HG03139 (cell line): ENCODE measurements around the gene ITGA2.
"Not testable (repeated sequence)": the region's sequence is repeated elsewhere in the genome, so short reads cannot be mapped to it uniquely, and the experiment has no call there.

ENCODE experiments used
- ATAC-seq: cut with Tn5 transposase; IDR thresholded peaks from one replicate; pipeline ENCODE4 v1.9.1; 2021; ENCODE audit not compliant: unreplicated experiment

The ITGA2 gene

GRCh38 chr5:53095931-53096525, 106.9 kb downstream of the ITGA2 start:
- ATAC-seq = peak; percentile 64

GRCh38 chr5:53099546-53099945, 110.4 kb downstream of the ITGA2 start:
- no peak for ATAC-seq

DNA sequence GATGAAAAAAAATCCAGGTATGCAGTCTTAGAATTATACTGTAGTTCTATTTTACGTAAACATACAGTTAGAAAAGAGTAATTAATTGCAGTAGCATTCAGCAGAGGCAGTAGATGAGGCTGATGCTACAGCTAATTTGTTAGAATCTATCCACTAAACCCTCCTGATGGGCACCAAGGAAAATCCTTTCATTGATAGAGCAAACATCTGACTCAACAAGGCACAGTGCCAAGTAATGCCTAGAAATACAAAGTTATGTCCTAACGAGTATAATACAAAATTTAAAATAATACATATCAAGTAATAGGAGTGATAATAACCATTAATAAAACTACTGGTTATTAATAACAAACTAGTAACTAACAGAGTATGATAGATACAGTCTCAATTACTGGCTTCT, 111.5 kb downstream of the ITGA2 start:
- no peak for ATAC-seq

GRCh38 chr5:53105611-53106300, 116.6 kb downstream of the ITGA2 start:
- no peak for ATAC-seq

- ATAC-seq = peak; percentile 1
Measured at GRCh38 chr5:53109056-53109442, 119.9 kb downstream of the ITGA2 start.

- ATAC-seq = peak; percentile 96
Measured at GRCh38 chr5:53109443-53110127, 120.4 kb downstream of the ITGA2 start, which contains the start of gene MOCS2. Gene MOCS2 (minus strand): TSS chr5:53109757. CDS start chr5:53107174, 2,583 bp downstream.

DNA sequence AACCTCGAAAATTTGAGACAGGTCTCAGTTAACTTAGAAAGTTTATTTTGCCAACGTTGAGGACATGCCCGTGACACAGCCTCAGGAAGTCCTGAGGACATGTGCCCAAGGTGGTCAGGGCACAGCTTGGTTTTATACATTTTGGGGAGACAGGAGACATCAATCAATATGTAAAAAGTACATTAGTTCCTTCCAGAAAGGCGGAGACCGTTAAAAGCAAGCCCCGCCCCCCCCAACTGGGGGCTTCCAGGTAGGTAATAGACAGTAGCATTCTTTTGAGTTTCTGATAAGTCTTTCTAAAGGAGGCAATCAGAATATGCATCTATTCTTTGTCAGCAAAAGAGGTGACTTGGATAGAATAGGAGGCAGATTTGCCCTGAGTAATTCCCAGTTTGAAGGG, 121.0 kb downstream of the ITGA2 start:
- peak; percentile 4 for ATAC-seq

GRCh38 chr5:53111139-53111538, 122.0 kb downstream of the ITGA2 start:
- no peak for ATAC-seq

DNA sequence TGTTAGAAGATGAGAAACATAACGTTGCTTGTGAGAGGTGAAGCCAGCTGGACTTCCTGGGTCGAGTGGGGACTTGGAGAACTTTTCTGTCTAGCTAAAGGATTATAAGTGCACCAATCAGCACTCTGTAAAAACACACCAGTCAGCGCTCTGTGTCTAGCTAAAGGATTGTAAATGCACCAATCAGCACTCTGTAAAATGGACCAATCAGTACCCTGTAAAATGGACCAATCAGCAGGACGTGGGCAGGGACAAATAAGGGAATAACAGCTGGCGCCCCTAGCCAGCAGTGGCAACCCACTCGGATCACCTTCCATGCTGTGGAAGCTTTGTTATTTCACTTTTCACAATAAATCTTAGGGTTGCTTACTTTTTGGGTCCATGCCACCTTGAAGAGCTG, 123.2 kb downstream of the ITGA2 start:
- ATAC-seq = not testable (repeated sequence)

DNA sequence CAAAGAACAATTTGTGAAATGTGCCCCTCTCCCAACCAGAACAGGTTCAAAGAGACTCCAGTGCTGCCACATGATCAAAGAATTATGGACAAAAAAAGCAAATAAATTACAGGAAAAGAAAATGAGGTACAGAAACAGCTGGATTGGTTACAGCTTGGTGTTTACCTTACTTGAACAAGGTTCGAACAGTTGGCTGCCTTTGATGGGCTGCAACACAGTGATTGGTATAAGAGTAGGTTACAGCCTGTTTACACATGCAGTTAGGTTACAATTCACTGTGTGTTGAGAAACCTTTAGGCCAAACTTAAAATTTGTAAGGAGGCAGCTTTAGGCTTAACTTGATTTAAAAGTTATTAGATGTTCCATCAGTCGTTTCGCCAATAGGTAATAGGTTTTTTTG, 123.8 kb downstream of the ITGA2 start:
- no peak for ATAC-seq

DNA sequence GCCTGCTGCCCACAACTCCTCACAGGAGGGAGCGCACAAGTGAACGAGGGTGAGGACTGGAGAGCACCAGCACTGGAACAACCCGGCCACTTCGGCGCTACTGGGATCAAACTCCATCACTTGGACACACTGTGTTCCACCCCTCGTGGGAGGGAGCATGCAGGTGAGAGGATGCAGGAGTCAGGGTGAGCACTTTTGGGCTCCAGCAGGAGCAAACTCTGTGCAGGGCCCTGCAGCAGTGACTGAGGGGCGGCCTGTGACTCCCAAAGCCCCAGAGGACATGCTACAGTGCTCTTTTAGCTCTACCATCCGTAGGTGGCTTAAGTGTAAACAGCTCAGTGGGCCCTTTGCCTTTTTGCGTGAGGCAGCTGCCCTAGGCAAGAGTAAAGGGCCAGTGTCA, 124.8 kb downstream of the ITGA2 start:
- no peak for ATAC-seq

DNA sequence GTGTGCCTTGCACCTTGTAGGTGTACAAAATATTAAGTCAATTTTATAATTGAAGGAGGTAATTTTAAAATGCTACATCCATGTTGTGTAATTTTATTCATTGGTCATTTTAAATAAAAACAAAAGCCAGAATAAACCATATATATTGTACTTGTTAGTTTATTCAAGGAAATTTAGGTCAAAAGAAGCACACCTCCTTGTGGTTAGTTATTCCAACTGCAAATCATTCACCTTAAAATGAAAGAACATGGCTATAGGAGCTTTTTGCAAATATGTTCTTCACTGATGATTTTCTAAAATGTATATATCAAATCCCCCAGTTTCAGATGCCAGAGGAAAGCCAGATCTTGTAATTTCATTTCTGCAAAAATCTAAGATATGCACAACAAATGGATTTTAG, 125.8 kb downstream of the ITGA2 start:
- no peak for ATAC-seq

DNA sequence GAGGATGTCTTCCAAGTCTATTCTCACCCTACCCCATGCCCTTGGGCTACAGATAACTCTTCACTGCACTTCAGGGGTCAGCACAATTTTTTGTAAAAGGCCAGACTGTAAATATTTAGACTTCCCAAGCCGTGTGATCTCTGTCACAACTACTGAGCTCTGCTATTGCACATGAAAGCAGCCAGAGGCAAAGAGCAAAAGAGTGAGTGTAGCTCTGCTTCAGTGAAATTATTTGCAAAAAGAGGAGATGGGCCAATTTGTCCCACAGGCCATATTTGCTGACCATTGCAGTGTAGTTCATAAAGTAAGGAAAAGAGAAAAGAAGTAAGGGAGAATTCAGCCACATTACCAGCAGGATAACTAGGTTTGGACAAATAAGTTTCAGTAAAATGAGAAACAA, 127.4 kb downstream of the ITGA2 start:
- ATAC-seq = no peak

GRCh38 chr5:53118879-53119278, 129.7 kb downstream of the ITGA2 start:
- no peak for ATAC-seq

- no peak for ATAC-seq
Measured at GRCh38 chr5:53120165-53120564, 131.0 kb downstream of the ITGA2 start.

GRCh38 chr5:53123702-53124101, 134.6 kb downstream of the ITGA2 start:
- no peak for ATAC-seq

- no peak for ATAC-seq
Measured at GRCh38 chr5:53126521-53126920, 137.4 kb downstream of the ITGA2 start.

GRCh38 chr5:53127107-53127506, 138.0 kb downstream of the ITGA2 start:
- ATAC-seq = no peak

DNA sequence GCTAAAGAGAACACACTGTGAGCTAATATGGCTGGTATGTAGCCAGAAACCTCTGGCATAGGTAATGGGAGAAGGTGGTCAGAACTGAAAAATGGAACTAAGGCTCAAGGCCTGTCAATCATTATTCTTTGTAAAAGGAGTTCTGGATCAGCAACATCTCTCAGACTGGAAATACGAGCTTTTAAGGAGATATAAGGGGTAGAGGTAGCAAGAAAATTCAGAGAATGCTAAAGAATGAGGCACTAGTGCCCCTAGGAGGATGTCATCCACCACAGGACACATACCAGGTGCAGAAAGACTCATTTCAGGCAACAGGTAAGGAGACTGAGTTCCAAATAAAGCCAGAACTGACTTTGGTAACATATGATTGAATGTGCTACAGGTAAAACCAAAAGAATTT, 139.3 kb downstream of the ITGA2 start:
- no peak for ATAC-seq

- ATAC-seq = no peak
Measured at GRCh38 chr5:53130266-53130665, 141.1 kb downstream of the ITGA2 start.

DNA sequence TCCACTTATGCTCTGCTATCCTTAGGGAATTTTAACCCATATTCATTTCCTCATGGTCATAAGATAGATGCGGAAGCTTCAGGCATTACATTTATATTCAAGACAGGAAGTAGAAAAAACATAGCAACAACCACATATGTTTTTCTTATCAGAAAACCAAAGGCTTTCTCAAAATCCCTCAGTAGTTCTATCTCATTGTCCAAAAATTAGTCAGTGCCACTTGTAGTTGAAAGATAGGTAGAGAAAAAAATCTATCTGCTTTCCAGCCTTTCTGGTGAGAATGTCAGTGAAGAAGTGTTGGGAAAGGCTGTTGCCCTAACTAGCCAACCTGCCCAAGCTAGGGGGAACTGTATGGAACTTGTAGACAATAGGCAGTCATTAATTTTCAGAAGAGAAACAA, 143.9 kb downstream of the ITGA2 start:
- ATAC-seq = no peak
